ENCODE results near the gene HP.

The HP gene

GRCh38 chr16:72021043-72021442, 33.3 kb upstream of the HP start:
- 84 to 88% methylated on average over 15 of the region's 15 CpGs for WGBS, 2 experiments (ENCODE audit: insufficient coverage in 2 of 2)
- Histone ChIP-seq H3K36me3 (ENCODE audit: control insufficient read depth, insufficient read depth, low read length) (peaks cover 29% of the 10 kb centered on the region), H3K27ac (ENCODE audit: low read depth, low read length, severe bottlenecking) (no peak overlapping the region), H3K4me3 (ENCODE audit: extremely low read depth, insufficient read depth, low read length, poor library complexity, severe bottlenecking) (no peak overlapping the region), H3K4me1 (ENCODE audit: control insufficient read depth, insufficient read depth, low read length, poor library complexity, severe bottlenecking) (peaks cover 5% of the 10 kb centered on the region), H3K9me3 (ENCODE audit: control insufficient read depth, low read length) (no peaks in the 10 kb centered on the region)

- H3K9me3 ChIP-seq (ENCODE audit: control insufficient read depth, low read length) = no peaks in the 10 kb centered on the region
- no peak overlapping the region for H3K27ac ChIP-seq (ENCODE audit: low read depth, low read length, severe bottlenecking)
- H3K36me3 ChIP-seq (ENCODE audit: control insufficient read depth, insufficient read depth, low read length) = peaks cover 29% of the 10 kb centered on the region
- peaks cover 5% of the 10 kb centered on the region for H3K4me1 ChIP-seq (ENCODE audit: control insufficient read depth, insufficient read depth, low read length, poor library complexity, severe bottlenecking)
- H3K4me3 ChIP-seq (ENCODE audit: extremely low read depth, insufficient read depth, low read length, poor library complexity, severe bottlenecking) = no peak overlapping the region
- 91 to 93% methylated on average over 9 to 13 of the region's 13 CpGs for WGBS, 2 experiments (ENCODE audit: insufficient coverage in 2 of 2)
Measured at GRCh38 chr16:72022127-72022526, 32.2 kb upstream of the HP start.

GRCh38 chr16:72023962-72024361, 30.3 kb upstream of the HP start:
- Histone ChIP-seq H3K4me3 (ENCODE audit: extremely low read depth, insufficient read depth, low read length, poor library complexity, severe bottlenecking) (no peak overlapping the region), H3K4me1 (ENCODE audit: control insufficient read depth, insufficient read depth, low read length, poor library complexity, severe bottlenecking) (peaks cover 5% of the 10 kb centered on the region), H3K9me3 (ENCODE audit: control insufficient read depth, low read length) (no peaks in the 10 kb centered on the region), H3K27ac (ENCODE audit: low read depth, low read length, severe bottlenecking) (no peak overlapping the region), H3K36me3 (ENCODE audit: control insufficient read depth, insufficient read depth, low read length) (peaks cover 29% of the 10 kb centered on the region)
- WGBS, 2 experiments (ENCODE audit: insufficient coverage in 2 of 2) = 82 to 93% methylated on average over 8 of the region's 10 CpGs

- H3K4me3 ChIP-seq (ENCODE audit: extremely low read depth, insufficient read depth, low read length, poor library complexity, severe bottlenecking) = no peak overlapping the region
- H3K4me1 ChIP-seq (ENCODE audit: control insufficient read depth, insufficient read depth, low read length, poor library complexity, severe bottlenecking) = peaks cover 5% of the 10 kb centered on the region
- no peaks in the 10 kb centered on the region for H3K9me3 ChIP-seq (ENCODE audit: control insufficient read depth, low read length)
- 85 to 100% methylated on average over 3 of the region's 6 CpGs for WGBS, 2 experiments (ENCODE audit: insufficient coverage in 2 of 2)
- H3K36me3 ChIP-seq (ENCODE audit: control insufficient read depth, insufficient read depth, low read length) = peaks cover 23% of the 10 kb centered on the region
- H3K27ac ChIP-seq (ENCODE audit: low read depth, low read length, severe bottlenecking) = no peak overlapping the region
Measured at GRCh38 chr16:72024862-72025382, 29.4 kb upstream of the HP start.

GRCh38 chr16:72025404-72026114, 28.7 kb upstream of the HP start:
- H3K4me3 ChIP-seq (ENCODE audit: extremely low read depth, insufficient read depth, low read length, poor library complexity, severe bottlenecking) = no peak overlapping the region
- peaks cover 21% of the 10 kb centered on the region for H3K36me3 ChIP-seq (ENCODE audit: control insufficient read depth, insufficient read depth, low read length)
- 94 to 95% methylated on average over 14 to 17 of the region's 19 CpGs for WGBS, 2 experiments (ENCODE audit: insufficient coverage in 2 of 2)

GRCh38 chr16:72027669-72028378, 26.5 kb upstream of the HP start:
- Histone ChIP-seq H3K4me3 (ENCODE audit: extremely low read depth, insufficient read depth, low read length, poor library complexity, severe bottlenecking) (no peak overlapping the region), H3K27ac (ENCODE audit: low read depth, low read length, severe bottlenecking) (no peak overlapping the region), H3K9me3 (ENCODE audit: control insufficient read depth, low read length) (no peaks in the 10 kb centered on the region), H3K36me3 (ENCODE audit: control insufficient read depth, insufficient read depth, low read length) (peaks cover 9% of the 10 kb centered on the region), H3K4me1 (ENCODE audit: control insufficient read depth, insufficient read depth, low read length, poor library complexity, severe bottlenecking) (peaks cover 5% of the 10 kb centered on the region)
- WGBS, 2 experiments (ENCODE audit: insufficient coverage in 2 of 2) = 93% methylated on average over 3 to 6 of the region's 6 CpGs

More at GRCh38 chr16:72025404-72026114, 28.7 kb upstream of the HP start:
- H3K9me3 ChIP-seq (ENCODE audit: control insufficient read depth, low read length) = no peaks in the 10 kb centered on the region
- H3K27ac ChIP-seq (ENCODE audit: low read depth, low read length, severe bottlenecking) = no peak overlapping the region
- peaks cover 5% of the 10 kb centered on the region for H3K4me1 ChIP-seq (ENCODE audit: control insufficient read depth, insufficient read depth, low read length, poor library complexity, severe bottlenecking)

- Histone ChIP-seq H3K27ac (ENCODE audit: low read depth, low read length, severe bottlenecking) (no peak overlapping the region), H3K4me3 (ENCODE audit: extremely low read depth, insufficient read depth, low read length, poor library complexity, severe bottlenecking) (no peak overlapping the region), H3K36me3 (ENCODE audit: control insufficient read depth, insufficient read depth, low read length) (no peaks in the 10 kb centered on the region), H3K9me3 (ENCODE audit: control insufficient read depth, low read length) (no peaks in the 10 kb centered on the region), H3K4me1 (ENCODE audit: control insufficient read depth, insufficient read depth, low read length, poor library complexity, severe bottlenecking) (no peaks in the 10 kb centered on the region)
- WGBS, 2 experiments (ENCODE audit: insufficient coverage in 2 of 2) = 84 to 91% methylated on average over 6 to 7 of the region's 7 CpGs
Measured at GRCh38 chr16:72029567-72030271, 24.6 kb upstream of the HP start.

GRCh38 chr16:72033437-72033836, 20.9 kb upstream of the HP start:
- Histone ChIP-seq H3K27ac (ENCODE audit: low read depth, low read length, severe bottlenecking) (no peak overlapping the region), H3K4me1 (ENCODE audit: control insufficient read depth, insufficient read depth, low read length, poor library complexity, severe bottlenecking) (no peaks in the 10 kb centered on the region), H3K36me3 (ENCODE audit: control insufficient read depth, insufficient read depth, low read length) (no peaks in the 10 kb centered on the region), H3K9me3 (ENCODE audit: control insufficient read depth, low read length) (no peaks in the 10 kb centered on the region), H3K4me3 (ENCODE audit: extremely low read depth, insufficient read depth, low read length, poor library complexity, severe bottlenecking) (no peak overlapping the region)
- WGBS, 2 experiments (ENCODE audit: insufficient coverage in 2 of 2) = 82 to 83% methylated on average over 2 of the region's 4 CpGs

- no peaks in the 10 kb centered on the region for H3K36me3 ChIP-seq (ENCODE audit: control insufficient read depth, insufficient read depth, low read length)
- no peak overlapping the region for H3K27ac ChIP-seq (ENCODE audit: low read depth, low read length, severe bottlenecking)
- H3K4me3 ChIP-seq (ENCODE audit: extremely low read depth, insufficient read depth, low read length, poor library complexity, severe bottlenecking) = no peak overlapping the region
- H3K4me1 ChIP-seq (ENCODE audit: control insufficient read depth, insufficient read depth, low read length, poor library complexity, severe bottlenecking) = no peaks in the 10 kb centered on the region
- H3K9me3 ChIP-seq (ENCODE audit: control insufficient read depth, low read length) = no peaks in the 10 kb centered on the region
- WGBS, 2 experiments (ENCODE audit: insufficient coverage in 2 of 2) = 94 to 95% methylated on average over 5 of the region's 5 CpGs
Measured at GRCh38 chr16:72036098-72036497, 18.2 kb upstream of the HP start.

- 80 to 81% methylated on average over 2 of the region's 2 CpGs for WGBS, 2 experiments (ENCODE audit: insufficient coverage in 2 of 2)
- Histone ChIP-seq H3K9me3 (ENCODE audit: control insufficient read depth, low read length) (no peaks in the 10 kb centered on the region), H3K27ac (ENCODE audit: low read depth, low read length, severe bottlenecking) (no peak overlapping the region), H3K4me1 (ENCODE audit: control insufficient read depth, insufficient read depth, low read length, poor library complexity, severe bottlenecking) (no peaks in the 10 kb centered on the region), H3K4me3 (ENCODE audit: extremely low read depth, insufficient read depth, low read length, poor library complexity, severe bottlenecking) (no peak overlapping the region), H3K36me3 (ENCODE audit: control insufficient read depth, insufficient read depth, low read length) (no peaks in the 10 kb centered on the region)
Measured at GRCh38 chr16:72042157-72042660, 12.1 kb upstream of the HP start.

All from mesodermal cell (in vitro differentiated cells).